K562 (cell line): ENCODE data around the gene UBTD1. TPM values are rescaled to one million over a fixed set of nuclear protein-coding genes. Genes with fewer than 3 reads are reported as not detected.

Experiments used
- CBX2 ChIP-seq: fragments of 200-600 bp; sonication (generic); IDR thresholded peaks from one replicate; pipeline ENCODE4 v1.6.1; 2012; ENCODE audit warnings: mild to moderate bottlenecking, low read length, inconsistent platforms; ENCODE audit not compliant: insufficient read depth, poor library complexity, severe bottlenecking
- E2F5 ChIP-seq: sonication (generic); formaldehyde crosslinking; IDR thresholded peaks from 2 replicates; pipeline ENCODE4 v1.8.0; 2022; ENCODE audit warnings: mild to moderate bottlenecking, missing genetic modification reagents
- ETS2 ChIP-seq: IDR thresholded peaks from 2 replicates; pipeline ENCODE4 v1.6.1; 2016; ENCODE audit warnings: borderline replicate concordance, missing genetic modification characterization, mild to moderate bottlenecking, moderate library complexity, missing compliant biosample characterization; ENCODE audit not compliant: poor library complexity, severe bottlenecking
- GTF2F1 ChIP-seq: IDR thresholded peaks from 2 replicates; pipeline ENCODE4 v1.6.1; 2011; ENCODE audit warnings: low read depth, low read length, improper control_type of control experiment
- HLTF ChIP-seq: fragments of 450-650 bp; IDR thresholded peaks from 2 replicates; pipeline ENCODE4 v1.6.1; 2016
- HSF4 ChIP-seq: fragments of 250-450 bp; sonication (Bioruptor Pico); IDR thresholded peaks from 2 replicates; pipeline ENCODE4 v2.1.2; 2022; ENCODE audit warnings: mild to moderate bottlenecking, moderate library complexity, borderline replicate concordance
- JUND ChIP-seq, 2 experiments: IDR thresholded peaks; 2 replicates in 1 of 2; 3 replicates in 1 of 2; pipeline ENCODE4 v1.6.1; 2011; ENCODE audit warnings: borderline replicate concordance in 2 of 2, low read depth in 2 of 2, low read length in 2 of 2, improper control_type of control experiment in 1 of 2, missing biosample characterization in 1 of 2, missing genetic modification characterization in 1 of 2, missing genetic modification reagents in 1 of 2
- LARP7 ChIP-seq: fragments of 450-650 bp; IDR thresholded peaks from 2 replicates; pipeline ENCODE4 v1.6.1; 2016
- POLR2B ChIP-seq: fragments of 450-650 bp; IDR thresholded peaks from 2 replicates; pipeline ENCODE4 v1.6.1; 2018; ENCODE audit warnings: low read depth; ENCODE audit not compliant: partially characterized antibody
- RBM14 ChIP-seq: fragments of 200-400 bp; formaldehyde crosslinking; IDR thresholded peaks from 2 replicates; pipeline ENCODE4 v1.6.1; 2018; ENCODE audit warnings: low read depth, mild to moderate bottlenecking, low read length, moderate library complexity, borderline replicate concordance; ENCODE audit not compliant: insufficient read depth
- SAP30 ChIP-seq: fragments of 200-600 bp; sonication (generic); IDR thresholded peaks from 2 replicates; pipeline ENCODE4 v1.6.1; 2012; ENCODE audit warnings: borderline replicate concordance, low read depth, mild to moderate bottlenecking, moderate library complexity, low read length, control low read depth, inconsistent platforms; ENCODE audit not compliant: insufficient read depth, poor library complexity, severe bottlenecking
- SMARCA4 ChIP-seq: fragments of 450-650 bp; IDR thresholded peaks from 2 replicates; pipeline ENCODE4 v1.6.1; 2016
- XRCC3 ChIP-seq: fragments of 450-650 bp; IDR thresholded peaks from 2 replicates; pipeline ENCODE4 v1.6.1; 2017; ENCODE audit warnings: mild to moderate bottlenecking, moderate library complexity
- YBX1 ChIP-seq: fragments of 450-650 bp; IDR thresholded peaks from 2 replicates; pipeline ENCODE4 v1.7.1; 2016; ENCODE audit warnings: mild to moderate bottlenecking
- ZFP1 ChIP-seq: fragments of 450-650 bp; formaldehyde crosslinking; IDR thresholded peaks from 2 replicates; pipeline ENCODE4 v1.4.0; 2020; ENCODE audit warnings: mild to moderate bottlenecking, mixed read lengths
- ZNF133 ChIP-seq: fragments of 250-450 bp; sonication (Bioruptor Pico); IDR thresholded peaks from 2 replicates; pipeline ENCODE4 v1.4.0; 2020; ENCODE audit warnings: mild to moderate bottlenecking
- ZNF592 ChIP-seq: fragments of 450-650 bp; IDR thresholded peaks from 2 replicates; pipeline ENCODE4 v1.6.1; 2017; ENCODE audit warnings: antibody characterized with exemption, mild to moderate bottlenecking
- ZNF696 ChIP-seq: fragments of 250-450 bp; sonication (Bioruptor Pico); conservative IDR thresholded peaks from 2 replicates; pipeline ENCODE4 v1.4.0; 2020; ENCODE audit warnings: mild to moderate bottlenecking, moderate library complexity
- polyA plus RNA-seq, 8 experiments: library from polyadenylated mRNA; depleted of rRNA in 4 of 8; stranded (reverse) in 5 of 8; unstranded in 3 of 8; fragments of >200 nt; fragmentation: Nextera tagmentation in 2 of 8; fragmentation: Illumina TruSeq in 1 of 8; extraction: Ambion mirVana in 2 of 8; extraction: Trizol in 1 of 8; gene quantifications; 2 replicates each; pipeline versions ENCODE4 v1.2.1 to v1.2.3, GENCODE V29; 2011 to 2014; ENCODE audit warnings: inconsistent platforms in 1 of 8, missing spikeins in 1 of 8
- total RNA-seq, 7 experiments: library from RNA; depleted of rRNA in 6 of 7; stranded (reverse); fragments of >200 nt in 6 of 7; fragmentation: Illumina TruSeq in 2 of 7; extraction: Trizol in 2 of 7; gene quantifications; 2 replicates each; pipeline versions ENCODE4 v1.2.1 to v1.2.3, GENCODE V29; 2011 to 2021; ENCODE audit warnings: low replicate concordance in 1 of 7
- TF ChIP-seq, protein P1 (sequence below): fragments of 450-650 bp; conservative IDR thresholded peaks from 2 replicates; pipeline ENCODE4 v1.6.1; 2016; ENCODE audit warnings: missing genetic modification characterization, low read depth, mild to moderate bottlenecking, missing compliant biosample characterization, moderate library complexity

Gene UBTD1
- total and polyA plus RNA-seq, 9 of the 15 experiments (the other 6 are each of a cell fraction or from before 2014, with no cell fraction given) = 0.08 to 1.6 (median 0.81) TPM; not detected in 1

GRCh38 chr10:97542169-97543024 is 43.7 kb downstream of the UBTD1 start (continued):
- TF ChIP-seq RBM14 (no peak), YBX1 (no peak), CBX2 (no peak), POLR2B (no peak), HLTF (no peak), ZNF696 (CRISPR knock-in tag) (no peak), LARP7 (no peak), ZNF133 (CRISPR knock-in tag) (no peak), SMARCA4 (peak; percentile 52), SAP30 (no peak), E2F5 (CRISPR knock-in tag) (no peak), ZFP1 (no peak), JUND (IDR thresholded peaks at IDR 0.05; ENCODE audit: borderline replicate concordance, low read depth, low read length) (peak; percentile 82; the same call in 1 of the 2 replicates), JUND (tag; IDR thresholded peaks at IDR 0.05; ENCODE audit: borderline replicate concordance, low read depth, low read length) (peak; percentile 71; the same call in 2 of the 3 replicates), GTF2F1 (no peak), ETS2 (tag) (no peak), ZNF592 (0 out of 2 replicates have a peak, but pooled peaks have one; percentile 32), XRCC3 (no peak), HSF4 (CRISPR knock-in tag) (no peak)
- TF ChIP-seq, protein P1, sequence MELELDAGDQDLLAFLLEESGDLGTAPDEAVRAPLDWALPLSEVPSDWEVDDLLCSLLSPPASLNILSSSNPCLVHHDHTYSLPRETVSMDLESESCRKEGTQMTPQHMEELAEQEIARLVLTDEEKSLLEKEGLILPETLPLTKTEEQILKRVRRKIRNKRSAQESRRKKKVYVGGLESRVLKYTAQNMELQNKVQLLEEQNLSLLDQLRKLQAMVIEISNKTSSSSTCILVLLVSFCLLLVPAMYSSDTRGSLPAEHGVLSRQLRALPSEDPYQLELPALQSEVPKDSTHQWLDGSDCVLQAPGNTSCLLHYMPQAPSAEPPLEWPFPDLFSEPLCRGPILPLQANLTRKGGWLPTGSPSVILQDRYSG (tag) = no peak
